ENCODE results near the gene CRACR2B. TPM values are rescaled to one million over a fixed set of nuclear protein-coding genes. Genes with fewer than 3 reads are reported as not detected.

CRACR2B gene
- total RNA-seq, 1 donor from 2014 or later, result 34.3 TPM

GRCh38 chr11:830295-831117 lies 2.8 kb downstream of the CRACR2B start:
- TF ChIP-seq CTCF (IDR thresholded peaks at IDR 0.05), result no peak
- Histone ChIP-seq H3K27ac (no peak overlapping the region), H3K4me3 (peak overlapping the region; percentile 45), H3K36me3 (peaks cover 2% of the 10 kb centered on the region), H3K9me3 (no peaks in the 10 kb centered on the region), H3K4me1 (peaks cover 81% of the 10 kb centered on the region), H3K27me3 (peaks cover 9% of the 10 kb centered on the region)
- DNase-seq, result peak; percentile 92
- ATAC-seq, result peak; percentile 59
- intact Hi-C loops (cut with DNase I), result no loop called here

- Histone ChIP-seq H3K36me3 (peaks cover 5% of the 10 kb centered on the region), H3K27me3 (peaks cover 9% of the 10 kb centered on the region), H3K4me3 (peak overlapping the region; percentile 45), H3K9me3 (no peaks in the 10 kb centered on the region), H3K27ac (no peak overlapping the region), H3K4me1 (peaks cover 73% of the 10 kb centered on the region)
- intact Hi-C loops (cut with DNase I), result no loop called here
- ATAC-seq (no peak), DNase-seq (no peak)
- no peak for TF ChIP-seq CTCF (IDR thresholded peaks at IDR 0.05)
These were observed 3.6 kb downstream of the CRACR2B start for GRCh38 chr11:831118-831864.

- Histone ChIP-seq H3K27ac (peak overlapping the region; percentile 76), H3K9me3 (no peaks in the 10 kb centered on the region), H3K4me1 (peaks cover 67% of the 10 kb centered on the region), H3K4me3 (peak overlapping the region; percentile 52), H3K36me3 (peaks cover 13% of the 10 kb centered on the region), H3K27me3 (peaks cover 9% of the 10 kb centered on the region)
- ATAC-seq (no peak), DNase-seq (no peak)
- intact Hi-C loops (cut with DNase I), result no loop called here
- no peak for TF ChIP-seq CTCF (IDR thresholded peaks at IDR 0.05)
These were observed 4.3 kb downstream of the CRACR2B start for GRCh38 chr11:831961-832528.

- H3K27me3 ChIP-seq, result peaks cover 9% of the 10 kb centered on the region
- ATAC-seq (peak; percentile 52), DNase-seq (peak; percentile 79)
- peaks cover 18% of the 10 kb centered on the region for H3K36me3 ChIP-seq
- peak within 1 kb of the TSS; percentile 83 for H3K4me3 ChIP-seq
- no peak for TF ChIP-seq CTCF (IDR thresholded peaks at IDR 0.05)
- H3K4me1 ChIP-seq, result peaks cover 64% of the 10 kb centered on the region
- no peaks in the 10 kb centered on the region for H3K9me3 ChIP-seq
- intact Hi-C loops (cut with DNase I), result no loop called here
- H3K27ac ChIP-seq, result peak within 1 kb of the TSS; percentile 82
These were observed 4.9 kb downstream of the CRACR2B start, which contains the start of gene CD151 for GRCh38 chr11:832529-833113. CD151 (plus strand) TSS chr11:832952; CDS start chr11:836070, 3,118 bp downstream.

- Histone ChIP-seq H3K9me3 (no peaks in the 10 kb centered on the region), H3K36me3 (peaks cover 25% of the 10 kb centered on the region), H3K27me3 (peaks cover 9% of the 10 kb centered on the region), H3K27ac (peak overlapping the region; percentile 82), H3K4me1 (peaks cover 60% of the 10 kb centered on the region), H3K4me3 (peak overlapping the region; percentile 83)
- peak; percentile 86 for DNase-seq
- intact Hi-C loops (cut with DNase I), result no loop called here
- peak; percentile 28 for ATAC-seq
- TF ChIP-seq CTCF (IDR thresholded peaks at IDR 0.05), result no peak
These were observed 5.5 kb downstream of the CRACR2B start for GRCh38 chr11:833114-833791.
